Epithelial cell of esophagus (primary cell): ENCODE measurements around the gene INHA.

Source experiments
- DNase-seq: peaks from one replicate; pipeline ENCODE4 v3.0.0; 2010; ENCODE audit warnings: low read depth
- H3K4me3 ChIP-seq: 2 replicates; pipeline ENCODE4 v1.5.1; 2011; ENCODE audit warnings: mild to moderate bottlenecking, low read length, control low read depth
- TF ChIP-seq, protein P1 (sequence below): IDR thresholded peaks from 2 replicates; pipeline ENCODE4 v1.5.1; 2011; ENCODE audit warnings: low read depth, mild to moderate bottlenecking, low read length, control low read depth, inconsistent platforms; ENCODE audit not compliant: insufficient read depth; ENCODE audit errors: missing control alignments

INHA gene

DNA sequence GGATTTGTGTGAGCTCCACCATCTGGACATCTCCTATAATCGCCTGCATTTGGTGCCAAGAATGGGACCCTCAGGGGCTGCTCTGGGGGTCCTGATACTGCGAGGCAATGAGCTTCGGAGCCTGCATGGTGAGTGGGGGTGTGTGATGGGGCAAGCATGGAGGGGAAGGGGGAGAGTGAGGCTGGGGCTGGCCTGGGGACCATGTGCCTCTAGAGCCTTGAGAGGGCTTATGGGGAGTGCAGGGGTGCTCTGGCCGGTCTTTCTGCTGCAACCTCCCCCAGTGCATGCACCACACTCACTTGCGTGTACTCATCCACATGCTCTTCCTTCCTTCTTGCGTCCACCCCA is 33.5 kb downstream of the INHA start:
- H3K4me3 ChIP-seq: no peak overlapping the region
- TF ChIP-seq, protein P1, sequence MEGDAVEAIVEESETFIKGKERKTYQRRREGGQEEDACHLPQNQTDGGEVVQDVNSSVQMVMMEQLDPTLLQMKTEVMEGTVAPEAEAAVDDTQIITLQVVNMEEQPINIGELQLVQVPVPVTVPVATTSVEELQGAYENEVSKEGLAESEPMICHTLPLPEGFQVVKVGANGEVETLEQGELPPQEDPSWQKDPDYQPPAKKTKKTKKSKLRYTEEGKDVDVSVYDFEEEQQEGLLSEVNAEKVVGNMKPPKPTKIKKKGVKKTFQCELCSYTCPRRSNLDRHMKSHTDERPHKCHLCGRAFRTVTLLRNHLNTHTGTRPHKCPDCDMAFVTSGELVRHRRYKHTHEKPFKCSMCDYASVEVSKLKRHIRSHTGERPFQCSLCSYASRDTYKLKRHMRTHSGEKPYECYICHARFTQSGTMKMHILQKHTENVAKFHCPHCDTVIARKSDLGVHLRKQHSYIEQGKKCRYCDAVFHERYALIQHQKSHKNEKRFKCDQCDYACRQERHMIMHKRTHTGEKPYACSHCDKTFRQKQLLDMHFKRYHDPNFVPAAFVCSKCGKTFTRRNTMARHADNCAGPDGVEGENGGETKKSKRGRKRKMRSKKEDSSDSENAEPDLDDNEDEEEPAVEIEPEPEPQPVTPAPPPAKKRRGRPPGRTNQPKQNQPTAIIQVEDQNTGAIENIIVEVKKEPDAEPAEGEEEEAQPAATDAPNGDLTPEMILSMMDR: no peak
- DNase-seq: no peak

DNA sequence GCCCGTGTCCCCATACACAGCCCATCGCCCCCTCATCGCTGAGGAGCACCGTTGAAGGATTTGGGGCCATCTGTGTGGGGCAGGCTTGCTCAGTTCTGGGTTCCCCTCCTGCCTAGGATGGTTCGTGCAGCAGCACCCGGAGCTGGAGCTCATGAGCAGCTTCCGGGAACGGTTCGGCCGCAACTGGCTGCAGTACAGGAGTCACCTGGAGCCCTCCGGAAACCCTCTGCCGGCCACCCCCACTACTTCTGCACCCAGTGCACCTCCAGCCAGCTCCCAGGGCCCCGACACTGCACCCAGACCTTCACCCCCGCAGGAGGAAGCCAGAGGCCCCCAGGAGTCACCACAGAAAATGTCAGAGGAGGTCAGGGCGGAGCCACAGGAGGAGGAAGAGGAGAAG is 35.8 kb downstream of the INHA start:
- H3K4me3 ChIP-seq: no peak overlapping the region
- TF ChIP-seq, protein P1: no peak
- DNase-seq: no peak

DNA sequence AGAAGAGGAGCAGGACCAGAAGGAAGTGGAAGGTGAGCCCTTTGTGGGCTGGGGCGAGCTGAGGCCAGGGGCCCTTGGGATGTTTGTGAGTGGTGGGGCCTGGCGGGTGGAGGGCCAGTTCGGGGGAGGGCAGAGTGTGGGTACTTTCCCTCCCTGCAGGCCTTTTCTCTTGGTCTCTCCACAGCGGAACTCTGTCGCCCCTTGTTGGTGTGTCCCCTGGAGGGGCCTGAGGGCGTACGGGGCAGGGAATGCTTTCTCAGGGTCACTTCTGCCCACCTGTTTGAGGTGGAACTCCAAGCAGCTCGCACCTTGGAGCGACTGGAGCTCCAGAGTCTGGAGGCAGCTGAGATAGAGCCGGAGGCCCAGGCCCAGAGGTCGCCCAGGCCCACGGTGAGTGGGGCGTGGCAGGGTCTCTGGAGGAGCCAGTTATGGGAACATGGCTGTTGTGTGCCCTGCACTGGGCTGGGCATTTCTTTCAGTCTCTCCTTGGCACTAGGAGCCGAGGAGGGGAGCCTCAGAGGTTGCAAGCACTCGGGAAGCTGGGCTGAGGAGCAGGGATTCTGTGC is 36.4 kb downstream of the INHA start:
- TF ChIP-seq, protein P1: no peak
- DNase-seq: no peak
- H3K4me3 ChIP-seq: no peak overlapping the region

DNA sequence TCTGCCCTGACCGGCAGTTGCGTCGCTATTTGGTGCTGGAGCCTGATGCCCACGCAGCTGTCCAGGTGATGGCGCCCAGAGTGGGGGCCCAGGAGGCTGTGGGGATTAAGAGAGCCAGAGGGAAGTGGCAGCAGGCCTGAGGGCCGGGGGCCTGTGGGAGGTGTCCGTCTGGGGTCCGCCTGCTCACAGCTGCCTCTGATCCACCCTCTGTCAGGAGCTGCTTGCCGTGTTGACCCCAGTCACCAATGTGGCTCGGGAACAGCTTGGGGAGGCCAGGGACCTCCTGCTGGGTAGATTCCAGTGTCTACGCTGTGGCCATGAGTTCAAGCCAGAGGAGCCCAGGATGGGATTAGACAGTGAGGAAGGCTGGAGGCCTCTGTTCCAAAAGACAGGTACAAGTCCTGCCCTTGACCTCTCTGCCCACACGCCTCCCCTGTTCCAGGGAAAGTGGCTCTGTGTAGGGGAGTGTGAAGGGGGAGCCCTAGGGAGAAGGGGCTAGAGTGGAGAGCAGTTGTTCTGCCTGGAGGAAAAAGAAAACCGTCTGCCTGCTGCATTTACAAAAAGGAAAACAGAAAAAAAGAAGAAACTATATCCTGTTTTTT is 37.1 kb downstream of the INHA start:
- no peak for DNase-seq
- no peak overlapping the region for H3K4me3 ChIP-seq
- TF ChIP-seq, protein P1: no peak

DNA sequence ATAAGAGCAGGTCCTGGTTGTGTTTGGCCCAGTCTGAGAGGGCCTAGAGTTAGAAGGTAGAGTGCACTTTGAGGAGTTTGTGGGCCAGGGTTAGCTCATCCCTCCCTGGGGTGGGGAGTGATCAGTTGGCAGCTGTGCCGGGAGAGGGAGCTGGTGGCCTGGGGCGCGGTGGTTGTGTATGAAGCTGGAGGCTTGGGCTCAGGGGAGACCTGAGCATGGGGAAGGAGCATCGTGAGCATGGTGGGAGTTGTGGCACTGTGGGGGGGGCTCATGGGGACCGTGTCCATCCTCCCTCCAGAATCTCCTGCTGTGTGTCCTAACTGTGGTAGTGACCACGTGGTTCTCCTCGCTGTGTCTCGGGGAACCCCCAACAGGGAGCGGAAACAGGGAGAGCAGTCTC is 39.2 kb downstream of the INHA start:
- no peak overlapping the region for H3K4me3 ChIP-seq
- no peak for DNase-seq
- TF ChIP-seq, protein P1: no peak

DNA sequence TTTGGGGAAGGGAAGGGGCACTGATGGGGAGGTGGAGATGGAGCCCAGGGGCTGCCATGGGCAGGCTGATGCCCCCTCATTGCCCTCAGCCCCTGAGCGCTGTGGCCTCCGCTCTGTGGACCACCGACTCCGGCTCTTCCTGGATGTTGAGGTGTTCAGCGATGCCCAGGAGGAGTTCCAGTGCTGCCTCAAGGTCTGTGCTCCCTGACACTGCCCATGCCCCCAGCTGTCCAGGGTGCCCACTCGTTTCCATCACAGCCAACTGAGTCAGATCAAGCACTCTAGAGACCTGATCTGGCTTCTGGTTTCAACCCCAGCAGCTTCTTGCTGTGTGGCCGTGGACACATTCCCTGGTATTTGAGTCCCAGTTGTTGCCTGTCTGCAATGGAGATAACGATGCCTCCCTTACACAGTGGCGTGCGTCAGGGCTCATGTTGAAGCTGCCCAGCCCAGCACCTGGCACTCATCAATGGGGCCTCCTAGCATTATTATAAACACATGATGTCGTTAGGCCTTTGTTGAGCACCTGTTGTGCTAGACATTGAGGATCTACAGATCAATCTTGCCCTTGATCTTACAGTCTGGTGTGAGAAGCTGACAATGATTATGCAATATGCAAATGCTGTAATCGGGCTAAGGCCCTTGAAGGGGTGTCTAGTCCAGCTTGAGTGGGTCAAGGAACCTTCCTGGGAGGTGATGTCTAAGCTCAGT is 39.9 kb downstream of the INHA start:
- TF ChIP-seq, protein P1: no peak
- no peak overlapping the region for H3K4me3 ChIP-seq
- no peak for DNase-seq
